ENCODE measurements around the gene CDH18. TPM values are rescaled to one million over a fixed set of nuclear protein-coding genes. Genes with fewer than 3 reads are reported as not detected.

CDH18 gene
- total and polyA plus RNA-seq, 2 of the 13 experiments (the other 11 are each of a cell fraction or from before 2014, with no cell fraction given) = not detected

DNA sequence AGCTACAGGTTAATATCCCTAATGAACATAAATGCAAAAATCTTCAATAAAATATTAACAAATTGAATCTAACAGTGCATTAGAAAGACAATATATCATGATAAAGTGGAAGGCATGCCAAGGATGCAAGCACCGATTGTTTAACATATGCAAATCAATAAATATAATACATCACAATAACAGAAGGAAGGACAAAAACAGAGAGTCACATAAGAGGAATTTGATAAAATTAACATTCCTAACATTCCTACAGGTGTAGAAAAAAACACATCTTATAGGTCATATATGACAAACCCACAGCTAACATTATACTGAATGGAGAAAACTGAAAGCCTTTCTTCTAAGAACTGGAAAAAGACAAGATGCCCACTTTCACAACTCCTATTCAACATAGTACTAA is 297.0 kb downstream of the CDH18 start (continued):
- TF ChIP-seq ZNF800 (CRISPR knock-in tag; IDR thresholded peaks at IDR 0.05) = no peak
- TF ChIP-seq, protein P1, sequence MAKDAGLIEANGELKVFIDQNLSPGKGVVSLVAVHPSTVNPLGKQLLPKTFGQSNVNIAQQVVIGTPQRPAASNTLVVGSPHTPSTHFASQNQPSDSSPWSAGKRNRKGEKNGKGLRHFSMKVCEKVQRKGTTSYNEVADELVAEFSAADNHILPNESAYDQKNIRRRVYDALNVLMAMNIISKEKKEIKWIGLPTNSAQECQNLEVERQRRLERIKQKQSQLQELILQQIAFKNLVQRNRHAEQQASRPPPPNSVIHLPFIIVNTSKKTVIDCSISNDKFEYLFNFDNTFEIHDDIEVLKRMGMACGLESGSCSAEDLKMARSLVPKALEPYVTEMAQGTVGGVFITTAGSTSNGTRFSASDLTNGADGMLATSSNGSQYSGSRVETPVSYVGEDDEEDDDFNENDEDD (CRISPR knock-in tag; IDR thresholded peaks at IDR 0.05; ENCODE audit: borderline replicate concordance) = no peak
- TF ChIP-seq ZNF337 (CRISPR knock-in tag; IDR thresholded peaks at IDR 0.05; ENCODE audit: borderline replicate concordance, low read depth) = no peak
- TF ChIP-seq BHLHE40 (IDR thresholded peaks at IDR 0.05; ENCODE audit: low read length) = no peak
- TF ChIP-seq, protein P2, sequence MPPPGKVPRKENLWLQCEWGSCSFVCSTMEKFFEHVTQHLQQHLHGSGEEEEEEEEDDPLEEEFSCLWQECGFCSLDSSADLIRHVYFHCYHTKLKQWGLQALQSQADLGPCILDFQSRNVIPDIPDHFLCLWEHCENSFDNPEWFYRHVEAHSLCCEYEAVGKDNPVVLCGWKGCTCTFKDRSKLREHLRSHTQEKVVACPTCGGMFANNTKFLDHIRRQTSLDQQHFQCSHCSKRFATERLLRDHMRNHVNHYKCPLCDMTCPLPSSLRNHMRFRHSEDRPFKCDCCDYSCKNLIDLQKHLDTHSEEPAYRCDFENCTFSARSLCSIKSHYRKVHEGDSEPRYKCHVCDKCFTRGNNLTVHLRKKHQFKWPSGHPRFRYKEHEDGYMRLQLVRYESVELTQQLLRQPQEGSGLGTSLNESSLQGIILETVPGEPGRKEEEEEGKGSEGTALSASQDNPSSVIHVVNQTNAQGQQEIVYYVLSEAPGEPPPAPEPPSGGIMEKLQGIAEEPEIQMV (CRISPR knock-in tag; IDR thresholded peaks at IDR 0.05; ENCODE audit: low read depth) = no peak
- no peak for TF ChIP-seq TEAD2 (CRISPR knock-in tag; IDR thresholded peaks at IDR 0.05)
- no peak for TF ChIP-seq ZKSCAN8 (CRISPR knock-in tag; IDR thresholded peaks at IDR 0.05; ENCODE audit: borderline replicate concordance)
- TF ChIP-seq ZNF780A (CRISPR knock-in tag; IDR thresholded peaks at IDR 0.05) = no peak
- TF ChIP-seq ZMYM4 (CRISPR knock-in tag; IDR thresholded peaks at IDR 0.05) = no peak

DNA sequence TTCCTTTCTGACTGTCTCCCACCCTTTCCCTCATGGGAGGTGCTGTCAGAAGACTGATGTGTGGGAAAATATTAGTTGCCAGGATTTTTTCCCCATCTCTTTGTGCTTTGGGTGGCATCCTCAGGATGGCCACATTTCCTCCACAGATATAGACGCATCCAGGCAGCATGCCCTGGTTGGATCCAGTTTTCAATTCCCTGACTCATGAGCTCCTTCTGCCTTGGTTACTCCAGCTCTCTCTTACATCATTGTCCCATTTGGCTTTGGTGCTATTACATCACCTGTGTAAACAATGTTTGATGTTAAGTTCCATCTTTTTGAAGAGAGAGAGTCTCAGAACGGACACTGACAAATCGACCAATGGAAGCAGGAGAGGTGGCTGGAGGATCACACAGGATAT is 302.5 kb downstream of the CDH18 start:
- POLR2A ChIA-PET = no interaction called here
- Histone ChIP-seq H3K36me3 (replicated peaks in 1 of 2; ENCODE audit: control insufficient read depth in 1 of 2, insufficient read depth in 2 of 2, low read length in 2 of 2) (no peaks in the 10 kb centered on the region), H3K9ac (ENCODE audit: insufficient read depth, low read depth, low read length) (no peak overlapping the region), H3K27me3 (ENCODE audit: control insufficient read depth in 1 of 2, insufficient read depth in 2 of 2, low read length in 2 of 2) (no peaks in the 10 kb centered on the region), H3K4me2 (ENCODE audit: low read depth, low read length) (no peak overlapping the region), H3K4me1 (ENCODE audit: insufficient read depth, low read length) (no peaks in the 10 kb centered on the region), H3K79me2 (ENCODE audit: insufficient read depth, low read length) (no peaks in the 10 kb centered on the region), H3K4me3 (replicated peaks in 1 of 3; ENCODE audit: insufficient read depth in 1 of 3, low read depth in 2 of 3, low read length in 3 of 3) (no peak overlapping the region), H4K20me1 (ENCODE audit: insufficient read depth, low read length) (no peaks in the 10 kb centered on the region), H3K9me3 (ENCODE audit: low read length) (peaks cover 43% of the 10 kb centered on the region), H2AFZ (ENCODE audit: low read length) (no peak overlapping the region), H3K27ac (ENCODE audit: extremely low read length, insufficient read depth, low read length) (no peak overlapping the region)
- no peak for FAIRE-seq
- CTCF ChIA-PET (ENCODE audit: low intra/inter-chr PET ratio, low total read pairs) = no interaction called here
- in situ Hi-C loops (cut with HindIII; ENCODE audit: extremely low pct_ligation_motif_present, low pct_unique_long_range_greater_than_20kb) (no loop called here), intact Hi-C loops (cut with micrococcal nuclease; ENCODE audit: unreplicated experiment) (no loop called here)
- no peak for ATAC-seq
- no TSS peak for BruUV-seq (replicated peaks)
- TF ChIP-seq ATF1 (CRISPR knock-in tag; IDR thresholded peaks at IDR 0.05) = no peak
- no peak for TF ChIP-seq ZBTB3 (CRISPR knock-in tag; IDR thresholded peaks at IDR 0.05; ENCODE audit: borderline replicate concordance, low read depth)
- TF ChIP-seq ZNF891 (CRISPR knock-in tag; IDR thresholded peaks at IDR 0.05) = no peak
- TF ChIP-seq ZNF569 (CRISPR knock-in tag; IDR thresholded peaks at IDR 0.05; ENCODE audit: borderline replicate concordance) = no peak
- TF ChIP-seq RARA (CRISPR knock-in tag; IDR thresholded peaks at IDR 0.05) = no peak
- TF ChIP-seq POGZ (CRISPR knock-in tag; IDR thresholded peaks at IDR 0.05) = no peak
- no peak for TF ChIP-seq SP2 (CRISPR knock-in tag; IDR thresholded peaks at IDR 0.05)
- TF ChIP-seq TP53 (CRISPR knock-in tag; conservative IDR thresholded peaks at IDR 0.05) = no peak
- TF ChIP-seq STAG1 (CRISPR knock-in tag; IDR thresholded peaks at IDR 0.05) = no peak
- 0% methylated on average over 3 of the region's 3 CpGs for WGBS (ENCODE audit: low lambda C conversion rate)
- no peak for DNase-seq (ENCODE audit: low spot score)
